ENCODE data around the gene EMD. TPM values are rescaled to one million over a fixed set of nuclear protein-coding genes. Genes with fewer than 3 reads are reported as not detected.

Gene EMD
- total and polyA plus RNA-seq, 2 of the 13 experiments (the other 11 are each of a cell fraction or from before 2014, with no cell fraction given), result 14.5 to 14.9 TPM

DNA sequence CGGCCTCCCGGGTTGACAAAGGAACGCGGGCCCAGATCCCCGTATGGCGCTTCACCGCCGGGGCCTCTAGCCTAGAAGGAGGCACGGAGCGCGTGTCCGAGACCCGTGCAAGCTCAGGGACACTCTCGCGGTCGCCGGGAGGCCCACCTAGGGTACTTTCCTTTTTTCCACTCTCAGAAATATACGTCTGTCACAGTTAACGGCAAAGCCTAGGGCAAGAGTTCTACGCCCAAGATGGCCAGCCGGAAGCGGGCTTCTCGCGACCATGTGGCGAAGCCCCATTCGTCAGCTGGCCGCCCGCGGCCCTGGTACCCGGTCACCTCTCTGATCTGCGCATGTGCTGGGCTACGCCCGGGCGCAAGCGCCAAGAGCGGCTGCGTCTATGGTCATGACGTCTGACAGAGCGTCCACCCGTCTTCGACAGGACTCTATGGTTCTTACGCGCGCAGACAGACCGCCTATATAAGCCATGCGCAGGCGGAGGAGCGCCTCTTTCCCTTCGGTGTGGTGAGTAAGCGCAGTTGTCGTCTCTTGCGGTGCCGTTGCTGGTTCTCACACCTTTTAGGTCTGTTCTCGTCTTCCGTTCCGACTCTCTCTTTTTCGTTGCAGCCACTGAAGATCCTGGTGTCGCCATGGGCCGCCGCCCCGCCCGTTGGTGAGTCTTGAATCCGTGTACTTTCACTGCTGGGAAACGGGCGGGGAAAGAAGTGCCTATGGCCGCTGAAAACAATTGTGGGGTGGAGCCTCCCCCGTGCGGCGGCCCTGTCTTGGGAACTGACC is 19.0 kb downstream of the EMD start, which contains the start of gene RPL10 (continued):
- TF ChIP-seq, protein P1, sequence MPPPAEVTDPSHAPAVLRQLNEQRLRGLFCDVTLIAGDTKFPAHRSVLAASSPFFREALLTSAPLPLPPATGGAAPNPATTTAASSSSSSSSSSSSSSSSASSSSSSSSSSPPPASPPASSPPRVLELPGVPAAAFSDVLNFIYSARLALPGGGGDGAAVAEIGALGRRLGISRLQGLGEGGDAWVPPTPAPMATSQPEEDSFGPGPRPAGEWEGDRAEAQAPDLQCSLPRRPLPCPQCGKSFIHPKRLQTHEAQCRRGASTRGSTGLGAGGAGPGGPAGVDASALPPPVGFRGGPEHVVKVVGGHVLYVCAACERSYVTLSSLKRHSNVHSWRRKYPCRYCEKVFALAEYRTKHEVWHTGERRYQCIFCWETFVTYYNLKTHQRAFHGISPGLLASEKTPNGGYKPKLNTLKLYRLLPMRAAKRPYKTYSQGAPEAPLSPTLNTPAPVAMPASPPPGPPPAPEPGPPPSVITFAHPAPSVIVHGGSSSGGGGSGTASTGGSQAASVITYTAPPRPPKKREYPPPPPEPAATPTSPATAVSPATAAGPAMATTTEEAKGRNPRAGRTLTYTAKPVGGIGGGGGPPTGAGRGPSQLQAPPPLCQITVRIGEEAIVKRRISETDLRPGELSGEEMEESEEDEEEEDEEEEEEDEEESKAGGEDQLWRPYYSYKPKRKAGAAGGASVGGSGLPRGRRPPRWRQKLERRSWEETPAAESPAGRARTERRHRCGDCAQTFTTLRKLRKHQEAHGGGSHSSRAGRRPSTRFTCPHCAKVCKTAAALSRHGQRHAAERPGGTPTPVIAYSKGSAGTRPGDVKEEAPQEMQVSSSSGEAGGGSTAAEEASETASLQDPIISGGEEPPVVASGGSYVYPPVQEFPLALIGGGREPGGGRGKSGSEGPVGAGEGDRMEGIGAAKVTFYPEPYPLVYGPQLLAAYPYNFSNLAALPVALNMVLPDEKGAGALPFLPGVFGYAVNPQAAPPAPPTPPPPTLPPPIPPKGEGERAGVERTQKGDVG (CRISPR knock-in tag; IDR thresholded peaks at IDR 0.05; ENCODE audit: borderline replicate concordance), result no peak
- TF ChIP-seq ZNF589 (CRISPR knock-in tag; conservative IDR thresholded peaks at IDR 0.05) (no peak), PRPF4 (IDR thresholded peaks at IDR 0.05; ENCODE audit: low read depth, low read length, poor library complexity, severe bottlenecking) (no peak), LCORL (IDR thresholded peaks at IDR 0.05) (no peak), LCORL (CRISPR knock-in tag; IDR thresholded peaks at IDR 0.05) (no peak), TSC22D2 (CRISPR knock-in tag; IDR thresholded peaks at IDR 0.05; ENCODE audit: borderline replicate concordance) (no peak), JDP2 (CRISPR knock-in tag; IDR thresholded peaks at IDR 0.05; ENCODE audit: borderline replicate concordance) (no peak), TMF1 (CRISPR knock-in tag; IDR thresholded peaks at IDR 0.05; ENCODE audit: low read depth) (peak; percentile 22; the same call in 1 of the 2 replicates), SYNCRIP (IDR thresholded peaks at IDR 0.05; ENCODE audit: insufficient read depth, low read depth, low read length) (no peak)
- TF ChIP-seq, protein P2, sequence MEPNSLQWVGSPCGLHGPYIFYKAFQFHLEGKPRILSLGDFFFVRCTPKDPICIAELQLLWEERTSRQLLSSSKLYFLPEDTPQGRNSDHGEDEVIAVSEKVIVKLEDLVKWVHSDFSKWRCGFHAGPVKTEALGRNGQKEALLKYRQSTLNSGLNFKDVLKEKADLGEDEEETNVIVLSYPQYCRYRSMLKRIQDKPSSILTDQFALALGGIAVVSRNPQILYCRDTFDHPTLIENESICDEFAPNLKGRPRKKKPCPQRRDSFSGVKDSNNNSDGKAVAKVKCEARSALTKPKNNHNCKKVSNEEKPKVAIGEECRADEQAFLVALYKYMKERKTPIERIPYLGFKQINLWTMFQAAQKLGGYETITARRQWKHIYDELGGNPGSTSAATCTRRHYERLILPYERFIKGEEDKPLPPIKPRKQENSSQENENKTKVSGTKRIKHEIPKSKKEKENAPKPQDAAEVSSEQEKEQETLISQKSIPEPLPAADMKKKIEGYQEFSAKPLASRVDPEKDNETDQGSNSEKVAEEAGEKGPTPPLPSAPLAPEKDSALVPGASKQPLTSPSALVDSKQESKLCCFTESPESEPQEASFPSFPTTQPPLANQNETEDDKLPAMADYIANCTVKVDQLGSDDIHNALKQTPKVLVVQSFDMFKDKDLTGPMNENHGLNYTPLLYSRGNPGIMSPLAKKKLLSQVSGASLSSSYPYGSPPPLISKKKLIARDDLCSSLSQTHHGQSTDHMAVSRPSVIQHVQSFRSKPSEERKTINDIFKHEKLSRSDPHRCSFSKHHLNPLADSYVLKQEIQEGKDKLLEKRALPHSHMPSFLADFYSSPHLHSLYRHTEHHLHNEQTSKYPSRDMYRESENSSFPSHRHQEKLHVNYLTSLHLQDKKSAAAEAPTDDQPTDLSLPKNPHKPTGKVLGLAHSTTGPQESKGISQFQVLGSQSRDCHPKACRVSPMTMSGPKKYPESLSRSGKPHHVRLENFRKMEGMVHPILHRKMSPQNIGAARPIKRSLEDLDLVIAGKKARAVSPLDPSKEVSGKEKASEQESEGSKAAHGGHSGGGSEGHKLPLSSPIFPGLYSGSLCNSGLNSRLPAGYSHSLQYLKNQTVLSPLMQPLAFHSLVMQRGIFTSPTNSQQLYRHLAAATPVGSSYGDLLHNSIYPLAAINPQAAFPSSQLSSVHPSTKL (CRISPR knock-in tag; IDR thresholded peaks at IDR 0.05), result no peak
- TF ChIP-seq, protein P3, sequence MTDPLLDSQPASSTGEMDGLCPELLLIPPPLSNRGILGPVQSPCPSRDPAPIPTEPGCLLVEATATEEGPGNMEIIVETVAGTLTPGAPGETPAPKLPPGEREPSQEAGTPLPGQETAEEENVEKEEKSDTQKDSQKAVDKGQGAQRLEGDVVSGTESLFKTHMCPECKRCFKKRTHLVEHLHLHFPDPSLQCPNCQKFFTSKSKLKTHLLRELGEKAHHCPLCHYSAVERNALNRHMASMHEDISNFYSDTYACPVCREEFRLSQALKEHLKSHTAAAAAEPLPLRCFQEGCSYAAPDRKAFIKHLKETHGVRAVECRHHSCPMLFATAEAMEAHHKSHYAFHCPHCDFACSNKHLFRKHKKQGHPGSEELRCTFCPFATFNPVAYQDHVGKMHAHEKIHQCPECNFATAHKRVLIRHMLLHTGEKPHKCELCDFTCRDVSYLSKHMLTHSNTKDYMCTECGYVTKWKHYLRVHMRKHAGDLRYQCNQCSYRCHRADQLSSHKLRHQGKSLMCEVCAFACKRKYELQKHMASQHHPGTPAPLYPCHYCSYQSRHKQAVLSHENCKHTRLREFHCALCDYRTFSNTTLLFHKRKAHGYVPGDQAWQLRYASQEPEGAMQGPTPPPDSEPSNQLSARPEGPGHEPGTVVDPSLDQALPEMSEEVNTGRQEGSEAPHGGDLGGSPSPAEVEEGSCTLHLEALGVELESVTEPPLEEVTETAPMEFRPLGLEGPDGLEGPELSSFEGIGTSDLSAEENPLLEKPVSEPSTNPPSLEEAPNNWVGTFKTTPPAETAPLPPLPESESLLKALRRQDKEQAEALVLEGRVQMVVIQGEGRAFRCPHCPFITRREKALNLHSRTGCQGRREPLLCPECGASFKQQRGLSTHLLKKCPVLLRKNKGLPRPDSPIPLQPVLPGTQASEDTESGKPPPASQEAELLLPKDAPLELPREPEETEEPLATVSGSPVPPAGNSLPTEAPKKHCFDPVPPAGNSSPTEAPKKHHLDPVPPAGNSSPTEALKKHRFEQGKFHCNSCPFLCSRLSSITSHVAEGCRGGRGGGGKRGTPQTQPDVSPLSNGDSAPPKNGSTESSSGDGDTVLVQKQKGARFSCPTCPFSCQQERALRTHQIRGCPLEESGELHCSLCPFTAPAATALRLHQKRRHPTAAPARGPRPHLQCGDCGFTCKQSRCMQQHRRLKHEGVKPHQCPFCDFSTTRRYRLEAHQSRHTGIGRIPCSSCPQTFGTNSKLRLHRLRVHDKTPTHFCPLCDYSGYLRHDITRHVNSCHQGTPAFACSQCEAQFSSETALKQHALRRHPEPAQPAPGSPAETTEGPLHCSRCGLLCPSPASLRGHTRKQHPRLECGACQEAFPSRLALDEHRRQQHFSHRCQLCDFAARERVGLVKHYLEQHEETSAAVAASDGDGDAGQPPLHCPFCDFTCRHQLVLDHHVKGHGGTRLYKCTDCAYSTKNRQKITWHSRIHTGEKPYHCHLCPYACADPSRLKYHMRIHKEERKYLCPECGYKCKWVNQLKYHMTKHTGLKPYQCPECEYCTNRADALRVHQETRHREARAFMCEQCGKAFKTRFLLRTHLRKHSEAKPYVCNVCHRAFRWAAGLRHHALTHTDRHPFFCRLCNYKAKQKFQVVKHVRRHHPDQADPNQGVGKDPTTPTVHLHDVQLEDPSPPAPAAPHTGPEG (CRISPR knock-in tag; IDR thresholded peaks at IDR 0.05), result no peak
- TF ChIP-seq, protein P4, sequence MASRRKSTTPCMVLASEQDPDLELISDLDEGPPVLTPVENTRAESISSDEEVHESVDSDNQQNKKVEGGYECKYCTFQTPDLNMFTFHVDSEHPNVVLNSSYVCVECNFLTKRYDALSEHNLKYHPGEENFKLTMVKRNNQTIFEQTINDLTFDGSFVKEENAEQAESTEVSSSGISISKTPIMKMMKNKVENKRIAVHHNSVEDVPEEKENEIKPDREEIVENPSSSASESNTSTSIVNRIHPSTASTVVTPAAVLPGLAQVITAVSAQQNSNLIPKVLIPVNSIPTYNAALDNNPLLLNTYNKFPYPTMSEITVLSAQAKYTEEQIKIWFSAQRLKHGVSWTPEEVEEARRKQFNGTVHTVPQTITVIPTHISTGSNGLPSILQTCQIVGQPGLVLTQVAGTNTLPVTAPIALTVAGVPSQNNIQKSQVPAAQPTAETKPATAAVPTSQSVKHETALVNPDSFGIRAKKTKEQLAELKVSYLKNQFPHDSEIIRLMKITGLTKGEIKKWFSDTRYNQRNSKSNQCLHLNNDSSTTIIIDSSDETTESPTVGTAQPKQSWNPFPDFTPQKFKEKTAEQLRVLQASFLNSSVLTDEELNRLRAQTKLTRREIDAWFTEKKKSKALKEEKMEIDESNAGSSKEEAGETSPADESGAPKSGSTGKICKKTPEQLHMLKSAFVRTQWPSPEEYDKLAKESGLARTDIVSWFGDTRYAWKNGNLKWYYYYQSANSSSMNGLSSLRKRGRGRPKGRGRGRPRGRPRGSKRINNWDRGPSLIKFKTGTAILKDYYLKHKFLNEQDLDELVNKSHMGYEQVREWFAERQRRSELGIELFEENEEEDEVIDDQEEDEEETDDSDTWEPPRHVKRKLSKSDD (CRISPR knock-in tag; IDR thresholded peaks at IDR 0.05; ENCODE audit: low read depth), result no peak
